Skin epidermis (tissue), 12 donors: ENCODE results near the gene GNG8.

Experiments
- H3K27ac ChIP-seq, 21 experiments: fragments of 200-600 bp; sonication (generic) in 11 of 21; one replicate each; pipeline ENCODE4 v1.5.0; 2020; ENCODE audit warnings: mild to moderate bottlenecking in 3 of 21, inconsistent platforms in 2 of 21, moderate library complexity in 2 of 21
- H3K4me3 ChIP-seq, 7 experiments: fragments of 200-600 bp; sonication (generic) in 2 of 7; one replicate each; pipeline ENCODE4 v1.5.0; 2020; ENCODE audit warnings: inconsistent platforms in 2 of 7, mild to moderate bottlenecking in 2 of 7, moderate library complexity in 1 of 7

The GNG8 gene

DNA sequence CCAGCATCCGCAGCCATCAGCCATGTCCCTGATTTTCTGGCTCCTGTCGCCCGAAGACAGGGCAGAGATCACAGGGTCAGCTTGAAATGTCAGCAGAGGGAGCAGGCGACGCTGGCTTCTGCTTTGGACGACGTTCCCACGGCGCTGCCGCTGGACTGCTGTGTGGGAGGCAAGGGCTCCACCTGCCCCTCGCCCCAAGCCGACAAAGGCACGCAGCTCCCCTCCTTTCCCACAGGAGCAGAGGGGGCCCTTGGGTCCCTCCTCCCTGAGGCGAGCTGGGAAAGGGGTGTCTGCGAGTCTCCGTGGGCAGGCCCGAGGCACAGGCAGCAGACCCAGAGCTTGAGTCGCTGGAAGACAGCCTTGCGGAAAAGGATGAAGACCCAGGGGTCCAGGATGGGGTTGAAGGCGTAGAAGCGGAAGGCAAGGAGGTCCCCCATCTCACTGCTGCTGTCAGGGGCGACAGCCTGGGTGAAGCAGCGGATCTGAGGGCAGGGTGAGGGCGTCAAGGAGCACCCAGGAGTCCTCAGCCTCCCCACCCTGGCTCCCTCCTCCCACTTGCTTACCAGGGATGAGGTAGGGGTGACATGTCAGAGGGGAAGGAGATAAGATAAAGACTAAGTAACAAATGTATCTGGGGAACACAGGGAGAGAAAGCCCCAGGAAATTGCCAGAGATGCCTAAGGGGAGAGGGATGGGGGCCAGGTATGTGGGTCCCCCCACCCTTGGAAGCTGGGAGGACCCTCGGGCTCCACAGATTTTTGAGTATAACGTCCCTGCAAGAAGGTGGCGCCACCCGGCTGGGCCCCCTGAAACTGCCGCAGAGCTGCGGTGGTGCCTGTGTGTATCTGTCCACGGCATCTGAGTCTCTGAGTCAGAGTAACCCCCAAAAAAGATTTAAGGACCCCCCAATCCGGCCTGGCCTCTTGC is 14.5 kb downstream of the GNG8 start:
- H3K27ac ChIP-seq: peak overlapping the region in 17 of 21 experiments; percentile 2 to 68 (median 28)
- peak overlapping the region in 2 of 7 experiments; percentile 13 to 18 for H3K4me3 ChIP-seq

DNA sequence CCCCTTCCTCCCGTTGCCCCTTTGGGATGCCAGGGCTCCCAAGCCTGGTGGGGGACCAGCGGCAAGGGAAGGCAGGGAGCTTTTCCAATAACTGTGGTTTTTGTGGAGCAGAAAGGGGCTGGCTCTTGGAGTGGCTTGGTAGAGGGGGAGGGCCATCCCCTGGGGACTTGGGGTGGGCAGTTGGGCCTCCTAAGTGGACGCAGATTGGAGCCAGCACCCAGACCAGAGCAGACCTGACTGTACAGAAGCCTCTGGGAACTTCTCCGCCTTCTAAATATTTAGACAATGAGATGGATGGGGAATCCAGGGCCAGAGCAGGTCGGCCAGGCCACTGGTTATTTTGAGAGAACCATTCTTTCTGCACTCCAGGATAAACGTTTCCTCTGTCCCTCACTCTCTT is 15.3 kb downstream of the GNG8 start:
- Histone ChIP-seq H3K27ac (peak overlapping the region in 11 of 21 experiments; percentile 16 to 60 (median 30)), H3K4me3 (peak overlapping the region in 1 of 7 experiments; percentile 18)

DNA sequence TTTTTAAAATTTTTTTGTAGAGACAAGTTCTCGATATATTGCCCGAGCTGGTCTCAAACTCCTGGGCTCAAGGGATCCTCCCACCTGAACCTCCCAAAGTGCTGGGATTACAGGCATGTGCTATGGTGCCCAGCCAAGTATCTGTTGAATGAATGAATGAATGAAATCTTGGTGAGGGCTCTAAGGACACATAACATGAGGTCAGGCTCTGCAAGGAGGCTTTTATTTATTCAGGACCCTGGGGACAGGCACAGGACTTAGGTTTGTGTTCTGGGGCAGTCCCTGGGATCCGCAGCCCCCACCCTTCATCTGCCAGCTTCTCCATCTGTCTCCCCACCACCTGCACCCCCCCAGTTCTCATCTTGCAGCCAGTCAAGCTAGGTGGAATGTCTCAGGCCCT is 15.7 kb downstream of the GNG8 start:
- H3K27ac ChIP-seq: peak overlapping the region in 11 of 21 experiments; percentile 24 to 79 (median 59)
- H3K4me3 ChIP-seq: no peak overlapping the region

DNA sequence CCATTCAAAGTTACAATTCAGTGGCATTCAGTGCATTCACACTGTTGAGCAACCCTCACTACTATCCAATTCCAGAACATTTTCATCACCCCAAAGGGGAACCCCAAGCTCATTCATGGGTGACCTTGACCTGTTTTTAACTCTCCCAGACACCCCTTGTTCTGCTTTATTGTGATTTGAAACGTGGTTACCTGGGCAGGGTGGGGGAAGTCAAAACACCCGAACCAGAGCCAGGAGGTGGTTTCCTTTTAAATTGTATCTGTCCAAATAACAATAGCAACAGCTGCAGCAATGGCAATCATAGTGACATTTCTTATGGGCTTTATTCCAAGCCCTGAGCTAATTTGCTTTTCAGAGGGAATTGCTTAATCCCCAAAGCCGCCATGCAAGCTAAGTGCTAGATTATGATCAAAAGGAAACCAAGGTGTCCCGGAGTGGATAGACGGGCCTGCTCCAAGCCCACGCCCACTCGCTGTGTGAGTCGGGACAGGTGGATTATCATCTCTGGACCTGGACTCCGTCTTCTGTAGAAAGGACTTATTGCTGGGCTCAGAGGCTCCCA is 17.3 kb downstream of the GNG8 start:
- Histone ChIP-seq H3K4me3 (no peak overlapping the region), H3K27ac (peak overlapping the region in 12 of 21 experiments; percentile 9 to 79 (median 52))

DNA sequence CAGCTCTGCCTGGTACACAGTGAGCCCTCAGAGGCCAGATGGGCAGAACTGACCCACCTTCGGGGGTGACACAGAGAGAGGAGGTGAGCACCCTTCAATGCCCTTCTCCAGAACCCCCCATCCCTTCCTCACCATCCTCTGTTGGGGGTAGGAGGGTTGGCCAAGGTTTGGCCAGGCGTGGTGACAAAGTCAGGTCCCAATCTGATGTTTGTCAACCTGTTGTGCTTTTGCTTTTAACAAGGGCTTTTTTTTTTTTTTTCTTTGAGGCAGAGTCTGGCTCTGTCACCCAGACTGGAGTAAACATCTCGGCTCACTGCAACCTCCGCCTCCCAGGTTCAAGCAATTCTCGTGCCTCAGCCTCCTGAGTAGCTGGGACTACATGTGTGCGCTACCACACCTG is 18.4 kb downstream of the GNG8 start:
- peak overlapping the region in 8 of 21 experiments; percentile 2 to 75 (median 39) for H3K27ac ChIP-seq
- no peak overlapping the region for H3K4me3 ChIP-seq

GRCh38 chr19:46616631-46617322 is 19.2 kb downstream of the GNG8 start:
- Histone ChIP-seq H3K27ac (peak overlapping the region in 10 of 21 experiments; percentile 2 to 75 (median 32)), H3K4me3 (no peak overlapping the region)

GRCh38 chr19:46615966-46616365 is 20.0 kb downstream of the GNG8 start:
- Histone ChIP-seq H3K4me3 (no peak overlapping the region), H3K27ac (peak overlapping the region in 1 of 21 experiments; percentile 31)

GRCh38 chr19:46614114-46614722 is 21.8 kb downstream of the GNG8 start:
- Histone ChIP-seq H3K27ac (peak overlapping the region in 4 of 21 experiments; percentile 7 to 34 (median 15)), H3K4me3 (no peak overlapping the region)

- no peak overlapping the region for H3K4me3 ChIP-seq
- H3K27ac ChIP-seq: peak overlapping the region in 3 of 21 experiments; percentile 11 to 34 (median 19)
Measured at GRCh38 chr19:46613525-46613924, 22.5 kb downstream of the GNG8 start.

DNA sequence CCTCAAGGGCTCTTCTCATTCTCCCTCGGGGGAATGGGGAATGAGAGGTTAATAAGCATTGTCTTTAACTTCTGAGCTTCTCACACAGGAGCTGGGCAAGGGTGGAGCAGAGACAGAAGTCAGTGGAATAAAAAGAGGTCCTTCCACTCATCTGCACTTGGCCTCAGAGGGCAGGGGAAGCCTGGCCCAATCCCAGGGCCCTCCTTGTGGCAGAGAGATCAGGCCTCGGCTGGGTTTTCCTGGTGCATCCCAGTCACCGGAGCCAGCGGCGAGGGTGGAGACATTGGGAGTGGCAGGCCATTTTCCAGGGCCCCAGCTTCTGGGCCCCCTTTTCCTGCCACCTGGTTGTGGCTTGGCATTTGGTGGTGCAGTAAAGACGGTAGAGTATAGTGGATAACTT is 24.2 kb downstream of the GNG8 start:
- Histone ChIP-seq H3K4me3 (no peak overlapping the region), H3K27ac (peak overlapping the region in 12 of 21 experiments; percentile 1 to 79 (median 42))

DNA sequence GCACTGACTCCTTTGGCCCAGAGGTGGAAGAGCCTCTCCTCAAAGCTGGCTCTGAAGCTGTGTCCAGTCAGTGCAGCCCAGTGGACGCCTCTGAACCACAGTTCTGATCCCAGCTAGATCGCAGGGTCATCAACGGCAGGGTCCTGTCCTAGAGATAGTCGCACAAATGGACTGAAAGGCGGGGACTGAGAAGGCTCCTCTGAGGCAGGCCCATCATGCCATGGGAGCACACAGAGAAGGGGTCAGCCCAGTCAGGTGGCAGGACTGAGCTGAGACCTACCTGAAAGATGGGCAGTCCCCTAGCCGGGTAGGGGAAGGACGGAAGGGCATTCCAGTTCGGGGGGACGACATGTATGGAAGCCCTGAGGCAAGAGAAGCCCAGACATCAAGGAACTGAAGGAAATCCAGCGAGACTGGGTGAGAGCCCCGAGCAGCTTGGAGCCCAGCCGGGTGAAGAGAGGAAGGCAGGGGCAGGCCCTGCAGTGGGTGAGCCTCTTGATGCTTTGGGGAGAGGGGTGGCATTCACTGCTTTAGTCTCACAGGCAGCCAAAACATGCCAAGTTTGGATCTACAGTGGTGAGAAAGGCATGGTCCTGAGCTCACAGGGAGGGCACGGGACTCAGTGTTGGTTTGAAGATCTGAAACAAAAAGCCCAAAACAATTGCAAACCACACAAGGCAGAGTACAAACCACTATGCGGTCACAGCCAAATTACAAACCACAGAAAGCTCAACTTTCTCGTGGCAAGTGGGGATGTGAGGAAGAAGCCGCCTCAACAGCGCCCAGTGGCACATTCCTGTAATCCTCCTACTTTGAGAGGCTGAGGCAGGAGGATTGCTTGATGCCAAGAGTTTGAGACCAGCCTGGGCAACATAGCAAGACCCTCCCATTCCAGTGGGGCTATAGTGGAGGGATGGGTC is 24.9 kb downstream of the GNG8 start:
- H3K4me3 ChIP-seq: no peak overlapping the region
- H3K27ac ChIP-seq: peak overlapping the region in 12 of 21 experiments; percentile 13 to 79 (median 36)

- Histone ChIP-seq H3K27ac (peak overlapping the region in 2 of 21 experiments; percentile 23 to 30), H3K4me3 (no peak overlapping the region)
Measured at GRCh38 chr19:46610413-46610775, 25.6 kb downstream of the GNG8 start.

DNA sequence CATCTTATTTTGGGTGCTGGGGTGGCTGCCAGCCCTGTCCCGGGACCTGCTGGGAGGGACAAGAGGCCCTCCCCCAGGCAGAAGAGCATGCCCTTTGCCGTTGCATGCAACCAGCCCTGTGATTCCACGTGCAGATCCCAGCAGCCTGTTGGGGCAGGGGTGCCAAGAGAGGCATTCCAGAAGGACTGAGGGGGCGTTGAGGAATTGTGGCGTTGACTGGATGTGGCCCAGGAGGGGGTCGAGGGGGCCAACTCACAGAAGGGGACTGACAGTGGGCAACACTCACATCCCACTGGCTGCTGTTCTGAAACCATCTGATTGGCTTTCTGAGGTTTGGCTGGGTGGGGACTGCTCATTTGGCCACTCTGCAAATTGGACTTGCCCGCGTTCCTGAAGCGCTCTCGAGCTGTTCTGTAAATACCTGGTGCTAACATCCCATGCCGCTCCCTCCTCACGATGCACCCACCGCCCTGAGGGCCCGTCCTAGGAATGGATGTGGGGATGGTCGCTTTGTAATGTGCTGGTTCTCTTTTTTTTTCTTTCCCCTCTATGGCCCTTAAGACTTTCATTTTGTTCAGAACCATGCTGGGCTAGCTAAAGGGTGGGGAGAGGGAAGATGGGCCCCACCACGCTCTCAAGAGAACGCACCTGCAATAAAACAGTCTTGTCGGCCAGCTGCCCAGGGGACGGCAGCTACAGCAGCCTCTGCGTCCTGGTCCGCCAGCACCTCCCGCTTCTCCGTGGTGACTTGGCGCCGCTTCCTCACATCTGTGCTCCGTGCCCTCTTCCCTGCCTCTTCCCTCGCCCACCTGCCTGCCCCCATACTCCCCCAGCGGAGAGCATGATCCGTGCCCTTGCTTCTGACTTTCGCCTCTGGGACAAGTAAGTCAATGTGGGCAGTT is 26.2 kb downstream of the GNG8 start:
- Histone ChIP-seq H3K27ac (peak overlapping the region in 1 of 21 experiments; percentile 30), H3K4me3 (no peak overlapping the region)

- H3K27ac ChIP-seq: no peak overlapping the region
- no peak overlapping the region for H3K4me3 ChIP-seq
Measured at GRCh38 chr19:46608581-46609345, 27.2 kb downstream of the GNG8 start.

DNA sequence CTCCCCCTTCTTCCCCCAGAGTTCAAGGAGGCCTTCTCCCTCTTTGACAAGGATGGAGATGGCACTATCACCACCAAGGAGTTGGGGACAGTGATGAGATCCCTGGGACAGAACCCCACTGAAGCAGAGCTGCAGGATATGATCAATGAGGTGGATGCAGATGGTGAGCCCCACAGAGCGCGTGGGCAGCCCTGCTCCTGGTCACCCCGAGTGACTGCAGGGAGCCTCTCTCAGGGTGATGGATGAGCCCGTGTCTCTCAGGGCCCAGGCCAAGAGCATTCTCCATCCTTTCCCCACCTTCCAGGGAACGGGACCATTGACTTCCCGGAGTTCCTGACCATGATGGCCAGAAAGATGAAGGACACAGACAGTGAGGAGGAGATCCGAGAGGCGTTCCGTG is 27.8 kb downstream of the GNG8 start:
- no peak overlapping the region for H3K27ac ChIP-seq

DNA sequence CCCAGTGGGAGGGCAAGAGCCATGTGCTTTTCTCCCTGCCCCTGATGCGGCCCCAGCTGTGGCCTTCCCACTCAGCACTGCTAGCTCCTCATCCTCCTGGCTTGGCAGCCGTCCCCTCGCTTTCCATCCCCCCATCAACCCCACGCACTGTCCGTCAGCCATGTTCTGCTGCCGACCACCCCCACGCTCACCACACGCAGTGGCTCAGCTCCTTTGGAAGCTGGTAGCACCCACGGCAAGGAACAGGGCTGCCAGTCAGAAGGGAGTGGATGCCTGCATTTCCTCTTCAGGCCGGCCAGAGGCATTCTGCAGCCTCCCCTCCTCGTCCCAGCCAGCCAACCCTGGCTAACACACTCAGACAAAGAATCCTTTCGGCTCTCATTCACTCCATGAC is 28.6 kb downstream of the GNG8 start:
- Histone ChIP-seq H3K27ac (peak overlapping the region in 1 of 21 experiments; percentile 20), H3K4me3 (no peak overlapping the region)

More for the DNA sequence above, 27.8 kb downstream of the GNG8 start:
- H3K4me3 ChIP-seq: no peak overlapping the region
